Measurements from ENCODE around the gene VSIG8.

VSIG8 gene

DNA sequence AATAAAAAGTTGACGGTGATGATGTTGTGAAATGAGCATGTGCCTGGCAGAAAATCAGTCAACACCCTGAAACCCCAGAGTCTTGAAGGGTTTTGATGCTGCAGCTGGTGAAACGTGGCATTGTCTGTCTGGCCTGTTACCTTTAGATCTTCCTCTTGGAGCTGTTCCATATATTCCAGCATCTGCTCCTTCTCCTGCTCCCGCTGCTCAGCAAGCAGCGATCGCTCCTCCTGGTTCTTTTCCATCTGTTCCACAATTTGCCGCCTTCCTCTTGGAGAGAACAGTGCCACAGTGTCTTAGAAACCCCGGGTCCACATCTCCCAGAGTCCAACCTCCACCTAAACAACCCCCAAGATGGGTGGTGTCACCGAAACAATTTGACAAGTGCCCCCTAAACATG, 21.8 kb upstream of the VSIG8 start:
- TF ChIP-seq, protein P1, sequence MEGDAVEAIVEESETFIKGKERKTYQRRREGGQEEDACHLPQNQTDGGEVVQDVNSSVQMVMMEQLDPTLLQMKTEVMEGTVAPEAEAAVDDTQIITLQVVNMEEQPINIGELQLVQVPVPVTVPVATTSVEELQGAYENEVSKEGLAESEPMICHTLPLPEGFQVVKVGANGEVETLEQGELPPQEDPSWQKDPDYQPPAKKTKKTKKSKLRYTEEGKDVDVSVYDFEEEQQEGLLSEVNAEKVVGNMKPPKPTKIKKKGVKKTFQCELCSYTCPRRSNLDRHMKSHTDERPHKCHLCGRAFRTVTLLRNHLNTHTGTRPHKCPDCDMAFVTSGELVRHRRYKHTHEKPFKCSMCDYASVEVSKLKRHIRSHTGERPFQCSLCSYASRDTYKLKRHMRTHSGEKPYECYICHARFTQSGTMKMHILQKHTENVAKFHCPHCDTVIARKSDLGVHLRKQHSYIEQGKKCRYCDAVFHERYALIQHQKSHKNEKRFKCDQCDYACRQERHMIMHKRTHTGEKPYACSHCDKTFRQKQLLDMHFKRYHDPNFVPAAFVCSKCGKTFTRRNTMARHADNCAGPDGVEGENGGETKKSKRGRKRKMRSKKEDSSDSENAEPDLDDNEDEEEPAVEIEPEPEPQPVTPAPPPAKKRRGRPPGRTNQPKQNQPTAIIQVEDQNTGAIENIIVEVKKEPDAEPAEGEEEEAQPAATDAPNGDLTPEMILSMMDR (IDR thresholded peaks at IDR 0.05; ENCODE audit: control insufficient read depth, insufficient read depth, low read depth, low read length, missing control alignments), result no peak
- no peak overlapping the region for H3K4me3 ChIP-seq (ENCODE audit: control insufficient read depth, low read depth, low read length)
- no peak for DNase-seq (ENCODE audit: low read depth)

DNA sequence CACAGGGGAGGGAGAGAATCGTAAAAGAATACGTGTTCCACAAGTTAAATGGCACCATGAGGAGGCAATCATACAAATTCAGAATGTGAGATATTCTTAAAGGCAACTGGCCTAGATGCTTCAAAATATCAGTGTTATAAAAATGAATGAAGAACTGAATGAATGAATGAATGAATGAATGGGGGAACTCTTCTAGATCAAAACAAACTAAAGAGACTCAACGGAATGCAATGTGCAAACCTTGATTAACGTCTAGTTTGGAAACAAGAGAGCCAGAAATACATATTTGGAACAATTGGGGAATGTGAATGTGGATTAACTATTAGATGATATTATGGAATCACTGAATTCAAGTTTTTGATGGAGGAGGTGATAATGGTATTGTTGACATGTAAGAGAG, 20.7 kb upstream of the VSIG8 start:
- TF ChIP-seq, protein P1 (IDR thresholded peaks at IDR 0.05; ENCODE audit: control insufficient read depth, insufficient read depth, low read depth, low read length, missing control alignments), result no peak
- DNase-seq (ENCODE audit: low read depth), result no peak
- H3K4me3 ChIP-seq (ENCODE audit: control insufficient read depth, low read depth, low read length), result no peak overlapping the region

DNA sequence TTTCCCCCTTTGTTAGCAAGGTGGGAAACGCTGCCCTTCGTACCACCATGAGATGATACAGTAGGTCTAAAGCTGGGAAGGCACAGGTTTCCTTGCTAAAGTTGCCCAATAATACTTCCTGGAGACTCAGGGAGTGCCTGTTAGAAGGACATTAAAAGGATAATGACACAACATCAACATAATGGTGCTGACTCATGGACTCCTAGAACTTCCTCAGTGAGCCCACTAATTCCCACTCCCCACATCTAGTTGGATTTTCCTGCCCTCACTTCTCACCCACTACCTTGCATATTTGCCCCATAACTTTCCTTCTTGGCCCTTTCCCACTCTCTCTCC, 20.0 kb upstream of the VSIG8 start:
- TF ChIP-seq, protein P1 (IDR thresholded peaks at IDR 0.05; ENCODE audit: control insufficient read depth, insufficient read depth, low read depth, low read length, missing control alignments), result no peak
- no peak overlapping the region for H3K4me3 ChIP-seq (ENCODE audit: control insufficient read depth, low read depth, low read length)
- DNase-seq (ENCODE audit: low read depth), result no peak

DNA sequence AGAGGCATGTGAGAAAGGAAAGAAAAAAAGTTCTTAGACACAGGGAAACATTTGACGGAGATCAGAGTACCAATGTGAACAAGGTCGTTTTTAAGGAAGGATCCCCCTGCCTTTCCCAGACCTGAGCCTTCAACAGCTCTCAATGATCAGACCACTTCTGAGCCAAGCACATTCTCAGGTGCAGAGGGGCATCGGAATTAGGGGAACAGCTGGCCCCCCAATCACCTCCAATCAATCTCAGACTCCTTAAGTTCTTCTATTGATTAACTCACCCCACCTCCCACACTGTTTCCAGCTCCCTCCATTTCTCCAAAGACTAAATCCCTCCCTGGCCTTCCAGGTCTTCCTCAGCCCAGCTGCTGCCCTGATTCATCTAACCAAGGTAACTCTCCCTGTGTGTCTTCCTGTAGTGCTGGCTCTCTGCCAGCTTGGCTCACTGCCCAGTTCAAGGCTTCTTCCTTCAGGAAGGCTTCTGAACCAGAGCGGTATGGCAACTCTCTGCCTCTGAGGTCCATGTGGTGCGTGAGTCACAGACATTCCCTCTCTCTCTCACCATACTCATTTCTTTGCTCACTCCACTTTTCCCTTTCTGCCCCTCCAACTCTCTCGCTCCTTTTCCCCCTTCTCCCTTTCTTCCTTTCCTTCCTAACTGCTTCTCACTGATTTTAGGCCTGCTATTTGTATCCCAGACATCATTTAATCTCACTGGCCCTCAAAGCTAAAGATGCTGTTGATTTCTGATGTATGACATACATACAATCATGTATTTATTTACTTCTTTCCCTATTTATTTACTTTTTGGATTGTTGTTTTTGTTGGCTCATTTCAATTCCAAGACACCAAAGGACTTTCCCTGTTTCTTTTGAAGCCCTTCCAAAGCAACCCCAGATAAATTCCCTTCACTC, 19.4 kb upstream of the VSIG8 start:
- TF ChIP-seq, protein P1 (IDR thresholded peaks at IDR 0.05; ENCODE audit: control insufficient read depth, insufficient read depth, low read depth, low read length, missing control alignments), result no peak
- no peak overlapping the region for H3K4me3 ChIP-seq (ENCODE audit: control insufficient read depth, low read depth, low read length)
- DNase-seq (ENCODE audit: low read depth), result peak; percentile 88

DNA sequence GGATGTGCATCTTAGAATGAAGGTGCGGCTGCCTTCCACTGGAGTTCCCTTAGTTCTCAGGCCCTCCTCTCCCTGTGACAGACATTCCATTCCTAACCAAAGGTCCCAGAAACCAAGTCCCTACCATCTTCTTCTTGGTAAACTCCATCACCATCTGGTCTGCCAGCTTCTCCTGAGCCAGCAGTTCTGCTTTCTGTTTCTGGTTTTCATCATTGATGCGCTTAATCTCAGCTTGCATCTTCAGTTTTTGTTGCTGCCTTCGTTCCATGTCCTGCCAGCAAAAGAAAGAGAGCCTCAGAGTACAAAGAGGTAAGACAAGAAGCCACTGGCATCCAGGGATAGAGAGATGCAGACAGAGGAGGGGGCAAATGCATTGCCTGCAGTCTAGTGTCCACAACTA, 18.0 kb upstream of the VSIG8 start:
- DNase-seq (ENCODE audit: low read depth), result no peak

DNA sequence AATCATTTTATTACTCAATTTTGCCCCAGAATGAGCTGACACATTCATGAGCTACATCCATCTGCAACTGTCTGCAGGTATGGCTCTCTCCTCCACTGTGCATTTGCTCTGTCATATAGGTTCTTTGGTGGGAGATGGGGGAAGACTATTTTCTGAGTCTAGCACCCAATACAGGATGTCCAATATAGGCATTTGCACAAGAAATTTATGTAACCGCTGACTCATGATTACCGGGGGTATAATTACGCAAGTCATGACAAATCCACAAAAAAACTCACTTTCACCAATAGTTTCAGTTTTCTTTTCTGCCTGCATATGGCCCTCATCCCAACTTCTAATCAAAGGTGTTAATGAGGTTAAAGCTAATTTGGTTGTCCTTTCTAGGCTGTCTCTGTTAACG, 17.5 kb upstream of the VSIG8 start:
- TF ChIP-seq, protein P1 (IDR thresholded peaks at IDR 0.05; ENCODE audit: control insufficient read depth, insufficient read depth, low read depth, low read length, missing control alignments), result no peak
- H3K4me3 ChIP-seq (ENCODE audit: control insufficient read depth, low read depth, low read length), result no peak overlapping the region
- DNase-seq (ENCODE audit: low read depth), result peak; percentile 46

More for the DNA sequence above, 18.0 kb upstream of the VSIG8 start:
- TF ChIP-seq, protein P1 (IDR thresholded peaks at IDR 0.05; ENCODE audit: control insufficient read depth, insufficient read depth, low read depth, low read length, missing control alignments), result no peak
- H3K4me3 ChIP-seq (ENCODE audit: control insufficient read depth, low read depth, low read length), result no peak overlapping the region

Data from AG09309 (cell line).